GM12872 (cell line): Measurements from ENCODE around the gene TNFSF8.
A peak's percentile ranks its signal among the peaks of the same experiment; 100 is the strongest.

Source experiments
- TF ChIP-seq, protein P1 (sequence below): IDR thresholded peaks from 3 replicates; pipeline ENCODE4 v1.5.1; 2011; ENCODE audit warnings: low read depth, mild to moderate bottlenecking, low read length, moderate library complexity; ENCODE audit not compliant: insufficient read depth

The TNFSF8 gene

DNA sequence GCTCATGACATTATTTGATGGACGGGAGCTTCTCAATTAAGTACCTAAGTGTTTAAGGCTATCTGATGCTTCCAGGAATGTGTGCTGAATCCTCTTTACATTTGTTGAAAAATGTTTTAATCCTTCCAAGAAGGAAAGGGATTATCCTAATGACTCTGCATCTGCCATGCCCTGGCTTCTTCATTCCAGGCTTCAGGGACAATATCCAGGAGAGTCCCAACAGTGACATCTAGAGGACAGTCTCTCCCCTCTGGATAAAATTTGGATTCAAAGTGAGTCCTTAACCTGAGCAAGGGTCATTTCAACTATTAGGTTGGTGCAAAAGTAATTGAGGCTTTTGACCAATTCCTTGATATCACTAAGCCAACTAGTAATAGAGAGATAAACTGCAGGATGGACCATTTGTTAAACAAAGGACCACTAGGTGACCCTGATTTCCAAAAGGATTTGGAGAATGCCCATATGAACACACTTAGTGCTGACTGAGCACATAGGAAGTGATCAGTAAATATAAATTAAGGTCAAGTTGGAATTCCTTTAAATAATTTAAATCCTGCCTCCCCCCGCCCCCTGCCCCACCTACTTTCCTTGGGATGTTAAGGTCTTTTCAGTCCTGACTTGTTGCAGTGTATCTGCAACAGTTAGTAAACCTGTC, 19.1 kb downstream of the TNFSF8 start:
- TF ChIP-seq, protein P1, sequence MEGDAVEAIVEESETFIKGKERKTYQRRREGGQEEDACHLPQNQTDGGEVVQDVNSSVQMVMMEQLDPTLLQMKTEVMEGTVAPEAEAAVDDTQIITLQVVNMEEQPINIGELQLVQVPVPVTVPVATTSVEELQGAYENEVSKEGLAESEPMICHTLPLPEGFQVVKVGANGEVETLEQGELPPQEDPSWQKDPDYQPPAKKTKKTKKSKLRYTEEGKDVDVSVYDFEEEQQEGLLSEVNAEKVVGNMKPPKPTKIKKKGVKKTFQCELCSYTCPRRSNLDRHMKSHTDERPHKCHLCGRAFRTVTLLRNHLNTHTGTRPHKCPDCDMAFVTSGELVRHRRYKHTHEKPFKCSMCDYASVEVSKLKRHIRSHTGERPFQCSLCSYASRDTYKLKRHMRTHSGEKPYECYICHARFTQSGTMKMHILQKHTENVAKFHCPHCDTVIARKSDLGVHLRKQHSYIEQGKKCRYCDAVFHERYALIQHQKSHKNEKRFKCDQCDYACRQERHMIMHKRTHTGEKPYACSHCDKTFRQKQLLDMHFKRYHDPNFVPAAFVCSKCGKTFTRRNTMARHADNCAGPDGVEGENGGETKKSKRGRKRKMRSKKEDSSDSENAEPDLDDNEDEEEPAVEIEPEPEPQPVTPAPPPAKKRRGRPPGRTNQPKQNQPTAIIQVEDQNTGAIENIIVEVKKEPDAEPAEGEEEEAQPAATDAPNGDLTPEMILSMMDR: peak; percentile 49

GRCh38 chr9:114910541-114910940, 19.9 kb downstream of the TNFSF8 start:
- TF ChIP-seq, protein P1: no peak

DNA sequence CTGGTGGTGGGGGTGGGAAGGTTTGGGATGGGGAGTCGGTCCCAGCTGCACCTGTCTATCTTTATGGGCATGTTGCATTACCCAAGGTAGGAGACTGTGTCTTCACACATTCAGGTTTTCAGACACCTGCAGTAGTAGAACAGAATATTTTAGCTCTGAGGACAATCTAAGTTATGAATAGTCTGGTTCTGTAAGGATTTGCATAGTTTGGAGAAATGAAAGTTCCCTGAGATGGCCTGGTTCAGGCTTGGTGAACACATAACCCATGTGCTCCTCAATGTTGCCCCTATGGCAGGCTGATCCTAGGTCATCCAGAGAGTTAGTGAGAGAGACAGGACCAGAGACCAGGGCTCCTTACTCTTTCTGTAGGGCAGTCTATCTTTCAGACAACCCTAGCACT, 20.7 kb downstream of the TNFSF8 start:
- TF ChIP-seq, protein P1: no peak

- TF ChIP-seq, protein P1: no peak
Measured at GRCh38 chr9:114908805-114909448, 21.5 kb downstream of the TNFSF8 start.

- TF ChIP-seq, protein P1: no peak
Measured at GRCh38 chr9:114908104-114908622, 22.2 kb downstream of the TNFSF8 start.

DNA sequence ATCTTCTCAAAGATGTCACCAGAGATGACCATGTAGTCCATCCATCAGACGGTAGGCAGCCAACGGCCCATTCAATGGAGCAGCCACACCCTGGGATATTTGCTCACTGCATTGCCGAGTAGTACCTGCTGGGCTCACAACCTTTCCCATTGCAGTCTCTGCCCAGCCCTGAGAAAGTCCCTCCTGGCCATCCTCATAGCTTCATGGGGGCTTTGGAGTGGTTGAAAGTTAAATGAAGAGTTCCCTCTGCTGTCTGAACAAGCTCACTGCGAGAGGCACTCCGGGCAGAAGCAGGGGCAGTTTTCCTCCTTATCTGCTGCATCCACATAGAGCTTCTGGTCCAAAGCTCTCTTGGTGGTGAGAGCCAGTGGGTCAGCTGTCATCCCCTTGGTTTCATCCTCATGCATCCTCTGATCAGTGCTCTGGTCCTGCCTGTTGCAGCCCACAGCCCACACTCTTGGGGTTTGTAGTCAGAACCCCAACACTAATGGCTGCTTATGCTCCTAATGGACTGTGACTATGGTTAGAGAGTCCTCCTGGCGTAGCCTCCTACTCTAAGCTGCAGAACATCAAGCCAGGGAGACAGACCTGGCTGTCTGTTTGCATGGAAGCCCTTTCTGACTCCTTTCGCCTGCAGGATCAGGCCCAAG, 23.3 kb downstream of the TNFSF8 start:
- TF ChIP-seq, protein P1: peak; percentile 64

GRCh38 chr9:114905170-114905940, 25.0 kb downstream of the TNFSF8 start:
- TF ChIP-seq, protein P1: no peak
